ENCODE data around the gene CC2D2B.

CC2D2B gene

DNA sequence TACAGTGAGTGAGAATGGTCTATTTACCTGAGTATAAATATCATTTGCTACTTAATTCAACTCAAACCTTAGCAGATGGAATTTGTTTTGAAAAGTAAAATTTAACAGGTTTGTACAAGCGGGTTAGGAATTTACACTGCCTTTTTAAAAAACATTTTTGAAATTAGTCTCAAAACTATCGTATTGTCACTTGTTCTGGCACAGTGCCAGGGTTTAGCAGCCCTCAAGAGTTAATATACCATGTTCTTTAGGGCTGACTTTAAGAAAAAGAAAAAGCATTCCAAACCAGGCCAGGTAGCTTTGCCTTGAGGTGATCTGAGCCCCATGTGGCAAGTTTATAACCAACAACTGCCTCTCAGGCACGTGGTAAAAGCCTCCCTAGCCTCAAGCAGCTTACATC lies 153.5 kb downstream of the CC2D2B start:
- H3K36me3 Mint-ChIP-seq = peaks cover 16% of the 10 kb centered on the region
- H3K27ac Mint-ChIP-seq = no peak overlapping the region
- H3K4me1 Mint-ChIP-seq (ENCODE audit: low read depth) = peaks cover 6% of the 10 kb centered on the region
- H3K27me3 Mint-ChIP-seq = no peaks in the 10 kb centered on the region
- no peak overlapping the region for H3K4me3 Mint-ChIP-seq
- H3K9me3 Mint-ChIP-seq (ENCODE audit: low read depth) = no peaks in the 10 kb centered on the region

- no peaks in the 10 kb centered on the region for H3K27me3 Mint-ChIP-seq
- H3K4me1 Mint-ChIP-seq (ENCODE audit: low read depth) = peaks cover 10% of the 10 kb centered on the region
- H3K27ac Mint-ChIP-seq = no peak overlapping the region
- no peaks in the 10 kb centered on the region for H3K9me3 Mint-ChIP-seq (ENCODE audit: low read depth)
- peaks cover 14% of the 10 kb centered on the region for H3K36me3 Mint-ChIP-seq
- H3K4me3 Mint-ChIP-seq = no peak overlapping the region
Measured at GRCh38 chr10:96072674-96073073, 164.9 kb downstream of the CC2D2B start.

GRCh38 chr10:96073722-96074121 lies 165.9 kb downstream of the CC2D2B start:
- Mint-ChIP-seq H3K4me3 (peak overlapping the region; percentile 22), H3K36me3 (peaks cover 17% of the 10 kb centered on the region), H3K27me3 (no peaks in the 10 kb centered on the region), H3K9me3 (ENCODE audit: low read depth) (no peaks in the 10 kb centered on the region), H3K27ac (peak overlapping the region; percentile 11), H3K4me1 (ENCODE audit: low read depth) (peaks cover 10% of the 10 kb centered on the region)

- peaks cover 10% of the 10 kb centered on the region for H3K4me1 Mint-ChIP-seq (ENCODE audit: low read depth)
- no peaks in the 10 kb centered on the region for H3K27me3 Mint-ChIP-seq
- H3K36me3 Mint-ChIP-seq = peaks cover 21% of the 10 kb centered on the region
- no peak overlapping the region for H3K27ac Mint-ChIP-seq
- no peak overlapping the region for H3K4me3 Mint-ChIP-seq
- H3K9me3 Mint-ChIP-seq (ENCODE audit: low read depth) = no peaks in the 10 kb centered on the region
Measured at GRCh38 chr10:96074776-96075175, 167.0 kb downstream of the CC2D2B start.

GRCh38 chr10:96075977-96076376 lies 168.2 kb downstream of the CC2D2B start:
- Mint-ChIP-seq H3K27me3 (no peaks in the 10 kb centered on the region), H3K4me1 (ENCODE audit: low read depth) (peaks cover 10% of the 10 kb centered on the region), H3K36me3 (peaks cover 20% of the 10 kb centered on the region), H3K4me3 (no peak overlapping the region), H3K27ac (no peak overlapping the region), H3K9me3 (ENCODE audit: low read depth) (no peaks in the 10 kb centered on the region)

GRCh38 chr10:96077156-96077555 lies 169.4 kb downstream of the CC2D2B start:
- Mint-ChIP-seq H3K27ac (no peak overlapping the region), H3K9me3 (ENCODE audit: low read depth) (no peaks in the 10 kb centered on the region), H3K27me3 (no peaks in the 10 kb centered on the region), H3K4me1 (ENCODE audit: low read depth) (peaks cover 10% of the 10 kb centered on the region), H3K4me3 (no peak overlapping the region), H3K36me3 (peaks cover 22% of the 10 kb centered on the region)

GRCh38 chr10:96082153-96082552 lies 174.4 kb downstream of the CC2D2B start:
- Mint-ChIP-seq H3K27ac (no peak overlapping the region), H3K27me3 (no peaks in the 10 kb centered on the region), H3K9me3 (ENCODE audit: low read depth) (no peaks in the 10 kb centered on the region), H3K4me3 (no peak overlapping the region), H3K36me3 (peaks cover 19% of the 10 kb centered on the region), H3K4me1 (ENCODE audit: low read depth) (no peaks in the 10 kb centered on the region)

All from activated naive CD8-positive, alpha-beta T cell (primary cell).